Activated T-helper 9 cell treated with anti-CD3 and anti-CD28 coated beads, Interleukin-2, amount 50 U/mL, for 16 hours (primary cell): ENCODE data around the gene TTC7B.

Source experiments
- DNase-seq: peaks from one replicate; pipeline ENCODE4 v3.0.0-alpha.2; 2020; ENCODE audit warnings: low read depth

The TTC7B gene

GRCh38 chr14:90773705-90774104 is 42.5 kb downstream of the TTC7B start:
- no peak for DNase-seq

- DNase-seq = no peak
Measured at GRCh38 chr14:90773196-90773486, 43.1 kb downstream of the TTC7B start.

GRCh38 chr14:90767899-90768298 is 48.3 kb downstream of the TTC7B start:
- no peak for DNase-seq

- no peak for DNase-seq
Measured at GRCh38 chr14:90760591-90761316, 55.5 kb downstream of the TTC7B start.

GRCh38 chr14:90760078-90760444 is 56.2 kb downstream of the TTC7B start:
- no peak for DNase-seq

GRCh38 chr14:90759370-90760077 is 56.7 kb downstream of the TTC7B start:
- DNase-seq = no peak

GRCh38 chr14:90758959-90759358 is 57.3 kb downstream of the TTC7B start:
- DNase-seq = no peak

- DNase-seq = peak; percentile 95
Measured at GRCh38 chr14:90758028-90758889, 58.0 kb downstream of the TTC7B start.

GRCh38 chr14:90757452-90757851 is 58.8 kb downstream of the TTC7B start:
- DNase-seq = no peak

- no peak for DNase-seq
Measured at GRCh38 chr14:90756755-90757345, 59.4 kb downstream of the TTC7B start.

- no peak for DNase-seq
Measured at GRCh38 chr14:90755661-90756304, 60.4 kb downstream of the TTC7B start.

- DNase-seq = no peak
Measured at GRCh38 chr14:90753456-90754005, 62.7 kb downstream of the TTC7B start.

- no peak for DNase-seq
Measured at GRCh38 chr14:90750701-90751100, 65.5 kb downstream of the TTC7B start.

- no peak for DNase-seq
Measured at GRCh38 chr14:90750191-90750590, 66.0 kb downstream of the TTC7B start.

GRCh38 chr14:90747909-90748308 is 68.3 kb downstream of the TTC7B start:
- no peak for DNase-seq

GRCh38 chr14:90743826-90744225 is 72.4 kb downstream of the TTC7B start:
- DNase-seq = no peak

- no peak for DNase-seq
Measured at GRCh38 chr14:90743425-90743824, 72.8 kb downstream of the TTC7B start.

GRCh38 chr14:90742729-90743128 is 73.5 kb downstream of the TTC7B start:
- no peak for DNase-seq

GRCh38 chr14:90742252-90742651 is 74.0 kb downstream of the TTC7B start:
- DNase-seq = no peak

GRCh38 chr14:90741682-90741946 is 74.6 kb downstream of the TTC7B start:
- no peak for DNase-seq

- DNase-seq = no peak
Measured at GRCh38 chr14:90740946-90741681, 75.1 kb downstream of the TTC7B start.
